SK-N-MC (cell line): ENCODE measurements around the gene CACNA2D1.
A peak's percentile ranks its signal among the peaks of the same experiment; 100 is the strongest.

Experiments
- EZH2 ChIP-seq: fragments of 200-600 bp; sonication (generic); IDR thresholded peaks from one replicate; pipeline ENCODE4 v1.6.1; 2017; ENCODE audit warnings: antibody characterized with exemption
- POLR2AphosphoS5 ChIP-seq: IDR thresholded peaks from 2 replicates; pipeline ENCODE4 v1.6.1; 2012; ENCODE audit warnings: mild to moderate bottlenecking, low read depth, low read length, borderline replicate concordance

DNA sequence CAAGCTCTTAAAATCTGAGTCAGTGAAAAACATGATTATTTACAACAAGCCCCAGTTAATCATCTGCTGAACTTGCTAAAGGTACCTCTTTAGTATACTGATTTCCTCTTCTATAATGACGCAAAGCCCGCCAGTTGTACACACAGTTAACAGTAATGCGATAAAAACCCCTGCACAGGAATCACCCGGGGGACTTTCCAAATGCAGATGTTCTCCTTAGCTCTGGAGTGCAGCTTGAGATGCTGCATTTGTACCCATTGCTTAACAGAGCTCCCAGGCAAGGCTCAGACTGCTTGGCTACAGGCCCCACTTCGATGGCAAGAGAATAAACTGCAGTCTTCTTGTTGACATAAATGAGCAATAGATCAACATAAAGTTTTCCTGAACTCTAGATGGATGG is 394.1 kb downstream of the CACNA2D1 start:
- TF ChIP-seq EZH2 (no peak), POLR2AphosphoS5 (peak; percentile 20; the same call in 1 of the 2 replicates)
